Vagina (tissue), 2 donors: ENCODE data around the gene TRPM2.

Source experiments
- CTCF ChIP-seq, 3 experiments: fragments of 450-650 bp in 2 of 3; fragments of 200-600 bp in 1 of 3; sonication (generic) in 1 of 3; IDR thresholded peaks; one replicate each; pipeline ENCODE4 v1.5.1; 2017 to 2019; ENCODE audit warnings: antibody characterized with exemption in 3 of 3, mild to moderate bottlenecking in 2 of 3, moderate library complexity in 2 of 3
- POLR2AphosphoS5 ChIP-seq, 2 donors: sonication (generic); formaldehyde crosslinking; IDR thresholded peaks; one replicate each; pipeline ENCODE4 v1.9.0; 2017; ENCODE audit warnings: antibody characterized with exemption in 2 of 2, mild to moderate bottlenecking in 2 of 2, low read depth in 1 of 2; ENCODE audit not compliant: insufficient read depth in 1 of 2

GRCh38 chr21:44349847-44350772, 3.3 kb upstream of the TRPM2 start:
- TF ChIP-seq CTCF (IDR thresholded peaks at IDR 0.05) (no peak), POLR2AphosphoS5 (IDR thresholded peaks at IDR 0.05; ENCODE audit: insufficient read depth in 1 of 2, low read depth in 1 of 2) (no peak)
